ENCODE results near the gene CCDC24.

CCDC24 gene

GRCh38 chr1:43963890-43964289, 27.5 kb upstream of the CCDC24 start:
- no peak for DNase-seq

DNA sequence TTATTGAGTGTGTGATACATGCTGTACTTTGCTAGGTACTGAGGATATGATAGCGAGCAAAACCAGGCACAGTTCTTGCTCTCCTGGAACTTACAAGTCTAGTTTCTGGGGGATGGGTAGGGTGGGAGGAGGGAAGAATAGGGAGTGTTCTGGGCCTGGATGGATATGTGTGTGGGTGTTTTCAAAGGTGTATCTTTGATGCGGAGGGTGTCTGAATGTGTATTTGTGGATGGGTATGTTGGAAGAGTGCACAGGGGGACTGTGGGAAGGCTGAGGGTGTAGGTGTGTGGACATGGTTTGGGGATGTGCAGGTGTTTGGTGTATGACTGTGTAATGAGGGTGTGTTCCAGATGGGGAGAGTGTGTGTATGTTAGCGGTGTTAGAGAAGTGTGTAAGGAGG, 26.1 kb upstream of the CCDC24 start:
- no peak for DNase-seq

GRCh38 chr1:43968348-43968948, 23.0 kb upstream of the CCDC24 start:
- DNase-seq: no peak

- DNase-seq: no peak
Observed at GRCh38 chr1:43969416-43969745, 22.0 kb upstream of the CCDC24 start.

- peak; percentile 94 for DNase-seq
Observed at GRCh38 chr1:43969746-43970466, 21.5 kb upstream of the CCDC24 start, which contains the start of gene DPH2. DPH2 (plus strand) TSS chr1:43970010; CDS start chr1:43970176, 166 bp downstream.

DNA sequence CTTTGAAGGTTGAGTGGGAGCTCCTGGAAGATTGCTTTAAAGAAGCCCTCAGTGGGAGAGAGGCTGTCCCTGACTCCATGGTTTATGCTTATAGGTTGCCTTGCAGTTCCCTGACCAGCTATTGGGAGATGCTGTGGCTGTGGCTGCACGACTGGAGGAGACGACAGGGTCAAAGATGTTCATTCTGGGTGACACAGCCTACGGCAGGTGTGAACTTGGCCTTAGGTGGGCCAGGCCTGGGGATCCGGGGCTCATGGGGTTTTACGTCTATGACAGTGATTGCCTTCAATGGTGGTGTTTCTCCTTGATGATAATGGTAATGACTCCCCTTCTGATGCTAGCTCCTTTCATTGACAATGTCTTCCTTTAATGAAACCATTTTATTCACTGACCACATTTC, 20.9 kb upstream of the CCDC24 start:
- no peak for DNase-seq

GRCh38 chr1:43970911-43971310, 20.5 kb upstream of the CCDC24 start:
- no peak for DNase-seq

DNA sequence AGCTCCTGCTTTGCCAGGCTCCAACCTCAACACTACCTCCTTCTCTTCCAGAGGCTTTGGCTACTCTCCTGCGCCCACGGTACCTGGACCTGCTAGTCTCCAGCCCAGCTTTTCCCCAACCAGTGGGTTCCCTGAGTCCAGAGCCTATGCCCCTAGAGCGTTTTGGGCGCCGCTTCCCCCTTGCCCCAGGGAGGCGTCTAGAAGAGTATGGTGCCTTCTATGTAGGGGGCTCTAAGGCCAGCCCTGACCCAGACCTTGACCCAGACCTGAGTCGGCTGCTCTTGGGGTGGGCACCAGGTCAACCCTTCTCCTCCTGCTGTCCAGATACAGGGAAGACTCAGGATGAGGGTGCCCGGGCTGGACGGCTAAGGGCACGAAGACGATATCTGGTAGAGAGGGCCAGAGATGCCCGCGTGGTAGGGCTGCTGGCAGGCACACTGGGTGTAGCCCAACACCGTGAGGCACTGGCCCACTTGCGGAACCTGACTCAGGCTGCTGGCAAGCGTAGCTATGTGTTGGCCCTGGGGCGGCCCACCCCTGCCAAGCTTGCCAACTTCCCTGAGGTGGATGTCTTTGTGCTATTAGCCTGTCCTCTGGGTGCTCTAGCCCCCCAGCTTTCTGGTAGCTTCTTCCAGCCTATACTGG, 19.9 kb upstream of the CCDC24 start:
- DNase-seq: no peak

GRCh38 chr1:43973981-43974442, 17.4 kb upstream of the CCDC24 start:
- no peak for DNase-seq

DNA sequence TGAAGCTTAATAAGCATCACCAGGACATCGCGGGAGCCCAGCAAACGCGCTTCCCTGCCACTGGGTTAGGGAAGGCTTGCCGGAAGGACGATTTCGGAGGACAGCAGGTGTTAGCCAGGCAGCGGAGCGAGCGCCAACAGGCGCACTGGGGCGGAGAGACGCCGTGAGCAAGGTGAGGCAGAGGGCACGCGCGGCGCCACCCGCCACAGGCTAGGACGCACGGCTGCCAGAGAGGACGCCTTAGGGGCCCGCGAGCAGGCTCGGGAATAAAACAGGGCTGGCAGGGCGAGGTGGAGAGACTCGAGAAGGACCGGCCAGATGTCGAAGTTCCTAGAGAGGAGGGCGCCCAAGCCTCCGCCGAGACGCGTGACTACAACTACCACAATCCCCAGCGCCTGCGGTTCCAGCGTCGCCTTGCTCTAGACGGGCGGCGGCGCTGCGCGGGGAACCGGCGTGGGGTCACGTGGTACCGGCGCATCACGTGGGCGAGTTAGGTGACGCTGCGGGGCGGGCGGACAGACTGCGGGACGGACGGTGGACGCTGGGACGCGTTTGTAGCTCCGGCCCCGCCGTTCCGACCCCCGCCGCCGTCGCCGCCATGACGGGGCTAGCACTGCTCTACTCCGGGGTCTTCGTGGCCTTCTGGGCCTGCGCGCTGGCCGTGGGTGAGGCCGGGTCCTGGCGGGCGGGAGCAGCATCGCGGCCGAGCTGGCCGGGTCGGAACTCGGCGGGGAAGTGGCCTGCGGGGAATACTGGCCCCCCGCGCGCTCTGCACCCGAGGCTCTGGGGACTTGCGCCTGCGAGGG, 16.8 kb upstream of the CCDC24 start, which contains the start of gene ATP6V0B:
Gene ATP6V0B, plus strand, starts transcription at position 518 of the 806 bp plus-strand sequence. Its CDS starts 81 bp downstream, at position 599.
- peak; percentile 87 for DNase-seq

DNA sequence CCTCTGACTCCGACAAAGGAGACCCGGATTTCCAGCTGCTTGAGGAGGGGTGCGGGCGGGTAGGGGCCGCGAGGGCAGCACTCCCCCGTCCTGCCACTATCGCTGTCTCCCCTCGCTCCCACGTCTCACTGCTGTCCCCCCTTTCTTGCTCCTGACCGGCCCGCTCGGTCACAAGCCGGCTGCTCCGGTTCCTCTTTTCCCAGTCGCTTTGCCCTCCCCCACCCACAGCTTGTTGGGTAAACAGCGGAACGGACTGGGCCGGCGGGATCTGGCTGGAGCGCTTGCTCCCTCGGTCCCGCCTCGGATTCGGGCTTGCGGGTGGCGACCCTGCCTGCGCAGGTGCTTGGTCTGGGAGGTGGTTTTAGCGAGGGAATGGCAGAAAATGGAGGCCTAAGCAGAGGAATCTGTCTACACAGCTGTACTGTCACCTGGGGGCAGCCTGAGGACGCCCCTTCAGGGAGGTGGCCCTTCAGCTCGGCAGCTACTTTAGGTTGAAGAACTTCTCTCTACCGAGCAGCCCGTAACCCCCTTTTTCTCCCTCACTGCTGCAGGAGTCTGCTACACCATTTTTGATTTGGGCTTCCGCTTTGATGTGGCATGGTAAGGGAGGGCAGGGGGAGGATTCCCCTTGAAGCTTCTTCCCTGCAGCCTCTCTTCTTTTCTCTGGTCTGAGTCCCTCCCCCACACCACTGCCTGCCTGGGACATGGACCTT, 16.0 kb upstream of the CCDC24 start:
- DNase-seq: peak; percentile 37

GRCh38 chr1:43976045-43976444, 15.4 kb upstream of the CCDC24 start:
- no peak for DNase-seq

DNA sequence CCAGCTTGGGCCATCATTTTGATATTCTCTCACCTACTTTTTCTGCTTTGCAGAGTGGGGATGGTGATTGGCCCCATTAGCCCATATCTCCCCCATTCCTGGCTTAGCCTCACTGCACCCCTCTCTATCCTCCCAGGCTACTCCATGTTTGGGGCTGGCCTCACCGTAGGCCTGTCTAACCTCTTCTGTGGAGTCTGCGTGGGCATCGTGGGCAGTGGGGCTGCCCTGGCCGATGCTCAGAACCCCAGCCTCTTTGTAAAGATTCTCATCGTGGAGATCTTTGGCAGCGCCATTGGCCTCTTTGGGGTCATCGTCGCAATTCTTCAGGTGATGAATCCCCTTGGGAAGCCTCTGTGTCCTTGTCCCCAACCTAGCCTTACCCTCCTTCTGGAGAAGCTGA, 14.5 kb upstream of the CCDC24 start:
- no peak for DNase-seq

GRCh38 chr1:43977376-43978263, 13.8 kb upstream of the CCDC24 start:
- DNase-seq: no peak

DNA sequence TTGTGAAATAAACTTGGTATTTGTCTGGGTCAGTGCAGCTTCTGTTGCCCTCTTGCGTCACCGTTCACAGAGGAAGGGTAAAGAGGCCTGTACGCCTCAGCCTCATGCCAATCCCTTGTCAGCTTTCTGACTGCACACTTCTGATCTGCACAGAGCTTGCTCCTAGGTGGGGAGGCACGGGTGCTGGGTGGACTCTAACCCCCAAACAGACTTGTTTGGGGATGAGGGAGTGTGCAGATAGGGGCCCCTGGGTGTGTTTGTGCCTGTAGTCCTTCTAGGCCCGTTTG, 13.2 kb upstream of the CCDC24 start:
- DNase-seq: no peak

DNA sequence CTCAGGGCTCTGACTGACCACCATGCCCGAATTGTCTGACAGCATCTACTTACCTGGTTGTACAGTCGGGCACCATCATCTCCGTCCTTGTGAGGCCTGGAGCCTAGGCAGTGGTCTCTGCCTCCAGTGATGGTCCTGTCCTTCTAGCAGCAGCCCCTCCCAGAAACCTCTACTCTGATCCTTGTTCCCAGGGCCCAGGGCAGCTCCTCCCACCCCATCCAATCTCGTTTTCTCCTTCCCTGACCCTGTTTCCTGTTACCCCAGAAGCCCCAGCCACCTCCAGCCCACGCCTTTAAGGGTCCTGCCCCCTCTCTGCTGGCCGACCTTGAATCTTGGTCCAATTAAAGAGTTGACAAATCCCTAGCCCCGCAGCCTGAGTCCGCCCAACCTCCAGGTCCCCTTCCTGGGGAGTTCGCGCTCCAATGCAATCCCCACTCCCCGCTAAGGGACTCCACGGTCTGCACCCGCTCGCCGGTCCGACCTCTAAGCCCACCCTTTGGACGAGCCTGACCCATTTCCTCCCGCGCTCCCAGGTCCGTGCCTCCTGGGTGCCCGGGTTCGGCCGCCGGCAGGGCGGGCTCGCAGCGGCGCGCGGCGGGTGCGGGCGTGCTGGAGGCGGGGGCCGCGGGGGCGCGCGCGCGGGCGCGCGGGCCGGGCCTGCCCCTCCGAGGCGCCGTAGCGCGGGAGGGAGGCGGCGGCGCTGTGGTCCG, 12.7 kb upstream of the CCDC24 start, which contains the start of gene B4GALT2:
Gene B4GALT2, plus strand, starts transcription at position 660 of the 710 bp plus-strand sequence. CDS start 1,951 bp downstream, outside the sequence.
- no peak for DNase-seq

- DNase-seq: no peak
Observed at GRCh38 chr1:43979261-43979527, 12.2 kb upstream of the CCDC24 start.

DNA sequence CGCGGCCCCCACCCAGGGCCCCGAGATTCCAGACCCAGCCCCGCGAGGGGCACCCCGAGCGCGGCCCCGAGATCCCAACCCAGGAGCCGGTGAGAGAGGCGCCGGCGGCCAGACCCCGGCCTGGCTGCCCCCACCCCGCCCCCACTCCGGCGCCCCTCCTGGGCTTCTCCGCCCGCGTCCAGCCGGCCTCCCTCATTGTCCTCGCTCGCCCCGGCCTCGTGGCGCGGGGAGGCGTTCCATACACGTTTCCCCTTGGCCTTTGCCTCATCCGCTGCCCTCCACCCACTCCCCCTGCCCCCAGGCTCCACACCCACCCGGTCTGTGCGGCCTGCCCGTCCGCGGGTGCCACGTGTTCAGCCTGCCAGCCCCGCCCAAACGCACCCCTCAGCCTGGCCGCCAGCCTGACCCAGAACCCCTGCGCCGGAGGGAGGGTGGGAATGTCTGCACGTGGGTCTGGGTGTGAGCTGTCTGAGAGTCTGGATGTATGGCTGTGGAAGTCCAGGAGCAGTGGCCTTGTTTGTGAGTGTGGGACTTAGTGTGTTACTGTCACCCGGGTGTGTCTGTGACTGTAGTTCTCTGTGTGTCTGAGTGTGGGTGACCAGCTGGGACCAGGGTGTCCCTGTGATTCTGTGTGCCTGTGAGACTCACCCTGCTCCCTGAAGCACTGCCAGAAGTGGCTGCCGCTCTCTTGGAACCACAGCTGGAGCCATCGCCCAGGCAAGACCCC, 11.7 kb upstream of the CCDC24 start:
- no peak for DNase-seq

DNA sequence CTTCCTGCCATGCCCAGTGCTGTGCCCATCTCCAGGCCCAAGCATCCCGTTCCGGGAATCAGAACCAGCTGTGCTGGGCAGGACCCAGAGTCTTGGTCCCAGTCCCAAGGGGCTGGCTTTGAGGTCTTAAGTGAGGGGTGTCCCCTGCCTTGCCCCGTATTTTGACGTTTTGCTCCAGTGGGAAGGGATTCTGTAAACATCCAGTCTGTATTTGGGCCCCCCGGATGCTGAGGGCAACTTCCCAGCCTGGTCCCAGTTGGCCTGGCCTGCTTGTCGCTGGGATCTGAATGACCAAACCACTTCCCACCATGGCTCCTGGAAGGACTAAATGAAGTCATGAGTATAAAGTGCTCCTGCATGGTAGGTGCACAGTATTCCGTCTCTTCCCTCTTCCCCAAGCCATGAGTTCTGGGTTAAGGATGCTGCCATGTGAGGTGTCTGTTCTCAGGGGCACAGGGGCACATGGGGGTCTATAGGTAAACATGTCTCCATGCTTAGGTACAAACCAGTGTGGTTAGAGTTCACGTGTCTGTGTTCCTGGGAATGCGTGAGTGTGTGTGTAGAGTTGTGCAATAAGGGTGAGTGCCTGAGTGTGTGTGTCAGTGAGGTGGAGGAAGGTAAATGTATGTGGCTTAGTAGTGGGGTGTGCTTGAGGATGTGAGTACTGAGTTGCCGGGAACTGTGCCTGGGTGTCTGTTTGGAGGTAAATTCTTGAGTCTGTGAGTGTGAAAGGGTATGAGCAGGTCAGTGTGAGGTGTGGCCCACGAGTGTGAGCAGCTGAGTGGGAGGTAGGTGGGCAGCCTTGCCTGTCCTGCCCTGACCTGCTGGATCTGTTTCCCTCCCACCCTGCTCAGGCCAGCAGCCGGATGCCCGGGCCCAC, 10.9 kb upstream of the CCDC24 start:
- no peak for DNase-seq

- no peak for DNase-seq
Observed at GRCh38 chr1:43981135-43981491, 10.3 kb upstream of the CCDC24 start.

All from CD4-positive, alpha-beta T cell treated with Interleukin-4 for 4 hours (primary cell).